SU-DHL-6 (cell line): ENCODE data around the gene TMEM154.

Source experiments
- H2AFZ ChIP-seq: fragments of 200-600 bp; sonication (generic); 2 replicates; pipeline ENCODE4 v1.6.1; 2014; ENCODE audit warnings: low read depth, mild to moderate bottlenecking, moderate library complexity, mixed read lengths, antibody characterized with exemption, low read length; ENCODE audit not compliant: severe bottlenecking
- H3F3A ChIP-seq: fragments of 200-600 bp; shearing (Covaris generic); 2 replicates; pipeline ENCODE4 v1.6.0; 2016; ENCODE audit warnings: antibody characterized with exemption, mild to moderate bottlenecking; ENCODE audit not compliant: insufficient read depth
- H3K27ac ChIP-seq: fragments of 200-600 bp; sonication (generic); 2 replicates; pipeline ENCODE4 v1.5.1; 2016; ENCODE audit warnings: low read depth, mild to moderate bottlenecking, low read length, moderate library complexity, mixed read lengths
- H3K27me3 ChIP-seq: fragments of 200-600 bp; sonication (generic), shearing (Covaris generic); 2 replicates; pipeline ENCODE4 v1.6.0; 2014; ENCODE audit warnings: mild to moderate bottlenecking, low read length
- H3K36me3 ChIP-seq: fragments of 200-600 bp; sonication (generic); 2 replicates; pipeline ENCODE4 v1.6.1; 2014; ENCODE audit warnings: mild to moderate bottlenecking, low read length, mixed read lengths
- H3K4me2 ChIP-seq: fragments of 300-600, 200-600 bp; shearing (Covaris generic), sonication (generic); 2 replicates; pipeline ENCODE4 v1.6.0; 2014; ENCODE audit warnings: low read length, low read depth, mild to moderate bottlenecking; ENCODE audit not compliant: poor library complexity, severe bottlenecking
- H3K4me3 ChIP-seq: fragments of 200-600 bp; sonication (generic); 2 replicates; pipeline ENCODE4 v1.5.1; 2014; ENCODE audit warnings: antibody characterized with exemption, low read length, mild to moderate bottlenecking, mixed read lengths; ENCODE audit not compliant: insufficient read depth, poor library complexity, severe bottlenecking
- H3K79me2 ChIP-seq: fragments of 200-600 bp; sonication (generic); 2 replicates; pipeline ENCODE4 v1.6.1; 2014; ENCODE audit warnings: mild to moderate bottlenecking, low read length, moderate library complexity; ENCODE audit not compliant: insufficient read depth
- H3K9ac ChIP-seq: fragments of 200-600 bp; sonication (generic); 2 replicates; pipeline ENCODE4 v1.7.0; 2014; ENCODE audit warnings: mild to moderate bottlenecking, low read length
- H3K9me2 ChIP-seq: fragments of 200-600 bp; sonication (generic); replicated peaks from 2 replicates; pipeline ENCODE4 v1.6.1; 2014; ENCODE audit warnings: low read length; ENCODE audit not compliant: insufficient read depth
- H3K9me3 ChIP-seq: fragments of 200-600 bp; sonication (generic); 2 replicates; pipeline ENCODE4 v1.6.1; 2014; ENCODE audit warnings: low read length, mixed read lengths; ENCODE audit not compliant: insufficient read depth
- H4K20me1 ChIP-seq: fragments of 200-600 bp; sonication (generic); 2 replicates; pipeline ENCODE4 v1.6.1; 2014; ENCODE audit warnings: low read depth, mild to moderate bottlenecking, antibody characterized with exemption, low read length, moderate library complexity, mixed read lengths
- EZH2phosphoT487 ChIP-seq: fragments of 200-600 bp; sonication (generic), shearing (Covaris generic); conservative IDR thresholded peaks from 2 replicates; pipeline ENCODE4 v1.6.1; 2018; ENCODE audit warnings: mild to moderate bottlenecking, antibody characterized with exemption, low read length, moderate library complexity, mixed read lengths
- TF ChIP-seq, protein P1 (sequence below): fragments of 200-600 bp; sonication (generic); IDR thresholded peaks from one replicate; pipeline ENCODE4 v1.5.1; 2017; ENCODE audit warnings: antibody characterized with exemption, mild to moderate bottlenecking, low read length, moderate library complexity; ENCODE audit not compliant: insufficient read depth, poor library complexity, severe bottlenecking

TMEM154 gene

DNA sequence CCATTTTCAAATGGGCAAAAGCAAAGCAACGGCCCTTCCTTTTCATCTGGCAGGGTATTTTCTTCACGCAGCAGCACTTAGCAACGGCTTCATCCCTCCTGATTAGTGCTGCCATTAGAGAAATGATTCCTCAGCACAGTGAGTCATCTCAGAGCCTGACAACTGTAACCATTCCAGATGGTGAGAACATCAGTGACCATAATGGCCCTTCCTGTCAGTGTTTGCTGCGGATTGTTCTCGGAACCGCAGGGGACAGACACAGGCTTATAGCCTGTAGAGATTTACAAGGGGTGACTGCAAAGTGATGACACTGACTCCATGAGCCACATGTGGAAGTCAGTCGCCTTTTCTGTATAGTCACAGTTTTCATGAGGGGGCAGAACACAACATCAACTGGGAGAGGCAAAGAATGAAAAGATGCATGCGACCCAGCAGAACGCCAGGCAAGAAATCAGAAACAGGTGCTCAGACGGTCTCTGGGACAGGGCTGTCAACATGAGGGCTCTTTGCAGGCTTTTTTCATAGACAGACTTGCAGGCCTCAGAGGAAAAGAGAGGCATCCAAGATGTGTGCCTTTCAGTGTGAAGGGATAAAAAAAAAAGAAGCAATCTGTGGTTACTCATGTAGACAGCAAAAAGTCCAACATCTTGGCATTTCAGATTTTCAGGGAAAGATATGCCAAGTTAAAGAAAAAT, 74.0 kb downstream of the TMEM154 start:
- Histone ChIP-seq H3K27me3 (no peaks in the 10 kb centered on the region), H3K4me3 (no peak overlapping the region), H3K36me3 (no peaks in the 10 kb centered on the region), H3K9me2 (no peaks in the 10 kb centered on the region), H4K20me1 (no peaks in the 10 kb centered on the region), H3K79me2 (no peaks in the 10 kb centered on the region), H3K9ac (no peak overlapping the region), H2AFZ (no peak overlapping the region), H3K9me3 (no peaks in the 10 kb centered on the region), H3F3A (no peaks in the 10 kb centered on the region), H3K4me2 (no peak overlapping the region), H3K27ac (no peak overlapping the region)
- no peak for TF ChIP-seq EZH2phosphoT487
- TF ChIP-seq, protein P1, sequence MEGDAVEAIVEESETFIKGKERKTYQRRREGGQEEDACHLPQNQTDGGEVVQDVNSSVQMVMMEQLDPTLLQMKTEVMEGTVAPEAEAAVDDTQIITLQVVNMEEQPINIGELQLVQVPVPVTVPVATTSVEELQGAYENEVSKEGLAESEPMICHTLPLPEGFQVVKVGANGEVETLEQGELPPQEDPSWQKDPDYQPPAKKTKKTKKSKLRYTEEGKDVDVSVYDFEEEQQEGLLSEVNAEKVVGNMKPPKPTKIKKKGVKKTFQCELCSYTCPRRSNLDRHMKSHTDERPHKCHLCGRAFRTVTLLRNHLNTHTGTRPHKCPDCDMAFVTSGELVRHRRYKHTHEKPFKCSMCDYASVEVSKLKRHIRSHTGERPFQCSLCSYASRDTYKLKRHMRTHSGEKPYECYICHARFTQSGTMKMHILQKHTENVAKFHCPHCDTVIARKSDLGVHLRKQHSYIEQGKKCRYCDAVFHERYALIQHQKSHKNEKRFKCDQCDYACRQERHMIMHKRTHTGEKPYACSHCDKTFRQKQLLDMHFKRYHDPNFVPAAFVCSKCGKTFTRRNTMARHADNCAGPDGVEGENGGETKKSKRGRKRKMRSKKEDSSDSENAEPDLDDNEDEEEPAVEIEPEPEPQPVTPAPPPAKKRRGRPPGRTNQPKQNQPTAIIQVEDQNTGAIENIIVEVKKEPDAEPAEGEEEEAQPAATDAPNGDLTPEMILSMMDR: no peak

DNA sequence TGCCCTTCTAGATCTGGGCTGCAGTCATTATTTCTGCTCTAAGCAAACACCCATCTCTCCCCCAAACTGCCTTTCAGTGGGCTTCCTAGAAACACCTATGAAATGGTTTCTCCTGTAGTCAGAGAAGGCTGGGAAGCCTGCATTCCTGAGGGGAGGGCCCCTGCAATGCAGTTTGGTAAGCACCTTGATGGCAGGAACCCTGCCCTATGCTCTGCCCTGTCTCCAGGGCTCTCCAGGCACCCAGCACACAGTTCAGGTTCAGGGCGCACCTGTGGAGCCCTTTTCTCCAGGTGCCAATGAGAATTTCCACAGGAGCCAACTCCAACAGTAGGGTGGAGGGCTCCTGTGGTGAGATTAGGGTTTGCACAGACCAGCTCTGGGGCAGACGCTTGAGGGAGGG, 74.8 kb downstream of the TMEM154 start:
- Histone ChIP-seq H2AFZ (no peak overlapping the region), H3K27me3 (no peaks in the 10 kb centered on the region), H3K79me2 (no peaks in the 10 kb centered on the region), H3K9me2 (no peaks in the 10 kb centered on the region), H3K36me3 (no peaks in the 10 kb centered on the region), H4K20me1 (no peaks in the 10 kb centered on the region), H3K27ac (no peak overlapping the region), H3K9me3 (no peaks in the 10 kb centered on the region), H3K4me3 (no peak overlapping the region), H3K4me2 (no peak overlapping the region), H3K9ac (no peak overlapping the region), H3F3A (no peaks in the 10 kb centered on the region)
- no peak for TF ChIP-seq EZH2phosphoT487
- TF ChIP-seq, protein P1: no peak

GRCh38 chr4:152601156-152601555, 78.6 kb downstream of the TMEM154 start:
- Histone ChIP-seq H2AFZ (no peak overlapping the region), H3K9me3 (no peaks in the 10 kb centered on the region), H3K9me2 (no peaks in the 10 kb centered on the region), H3K79me2 (no peaks in the 10 kb centered on the region), H3K4me3 (no peak overlapping the region), H3F3A (no peaks in the 10 kb centered on the region), H4K20me1 (no peaks in the 10 kb centered on the region), H3K36me3 (no peaks in the 10 kb centered on the region), H3K9ac (no peak overlapping the region), H3K27ac (no peak overlapping the region), H3K27me3 (no peaks in the 10 kb centered on the region), H3K4me2 (no peak overlapping the region)
- TF ChIP-seq EZH2phosphoT487: no peak
- TF ChIP-seq, protein P1: no peak
